Sciatic nerve (tissue), 2 donors: ENCODE measurements around the gene AKAP8L. TPM values are rescaled to one million over a fixed set of nuclear protein-coding genes. Genes with fewer than 3 reads are reported as not detected.

ENCODE experiments used
- ATAC-seq: fragments of 200-7000 bp; cut with Tn5 transposase; one replicate; pipeline ENCODE4 v1.9.1; 2020; ENCODE audit warnings: mild to moderate bottlenecking, moderate library complexity
- DNase-seq: peaks from one replicate; pipeline ENCODE4 v3.0.0-alpha.2; 2020; ENCODE audit warnings: low spot score
- intact Hi-C: fragments of 100-400 bp; cut with DNase I; formaldehyde crosslinking; loops from one replicate; pipeline ENCODE4 v1.14.2; 2022
- total RNA-seq: library from RNA; stranded (reverse); fragmentation: NEBNext Ultra II Directional; extraction: Animal tissue kit (Norgen Biotek cat#: 25700); gene quantifications from one replicate; pipeline ENCODE4 v1.2.1, GENCODE V29; 2021
- donor health status: DM: no; HTN: no; CAD: no.
- donor health status: DM: no; HTN: no; CAD: no.

AKAP8L gene
- total RNA-seq, 1 donor from 2014 or later, result 109 TPM

- DNase-seq, result no peak
- intact Hi-C loops, result no loop called here
These were observed 18.8 kb upstream of the AKAP8L start for GRCh38 chr19:15437355-15438123.

DNA sequence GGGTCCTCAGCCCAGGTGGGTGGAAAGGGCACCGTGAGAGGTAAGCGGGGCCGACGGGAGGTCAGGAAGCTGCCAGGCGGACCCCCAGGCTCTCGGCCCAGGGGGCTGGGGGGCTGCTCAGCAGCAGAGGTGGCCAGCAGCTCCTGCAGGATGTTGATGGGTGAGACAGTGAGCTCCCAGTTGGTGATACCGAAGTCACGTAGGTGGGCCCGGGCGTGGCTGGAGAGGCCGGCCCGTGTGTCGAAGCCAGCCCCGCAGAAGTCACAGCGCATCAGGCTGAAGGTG is 18.0 kb upstream of the AKAP8L start:
- DNase-seq (no peak), ATAC-seq (no peak)
- intact Hi-C loops, result no loop called here

More at GRCh38 chr19:15437355-15438123, 18.8 kb upstream of the AKAP8L start:
- ATAC-seq, result no peak

DNA sequence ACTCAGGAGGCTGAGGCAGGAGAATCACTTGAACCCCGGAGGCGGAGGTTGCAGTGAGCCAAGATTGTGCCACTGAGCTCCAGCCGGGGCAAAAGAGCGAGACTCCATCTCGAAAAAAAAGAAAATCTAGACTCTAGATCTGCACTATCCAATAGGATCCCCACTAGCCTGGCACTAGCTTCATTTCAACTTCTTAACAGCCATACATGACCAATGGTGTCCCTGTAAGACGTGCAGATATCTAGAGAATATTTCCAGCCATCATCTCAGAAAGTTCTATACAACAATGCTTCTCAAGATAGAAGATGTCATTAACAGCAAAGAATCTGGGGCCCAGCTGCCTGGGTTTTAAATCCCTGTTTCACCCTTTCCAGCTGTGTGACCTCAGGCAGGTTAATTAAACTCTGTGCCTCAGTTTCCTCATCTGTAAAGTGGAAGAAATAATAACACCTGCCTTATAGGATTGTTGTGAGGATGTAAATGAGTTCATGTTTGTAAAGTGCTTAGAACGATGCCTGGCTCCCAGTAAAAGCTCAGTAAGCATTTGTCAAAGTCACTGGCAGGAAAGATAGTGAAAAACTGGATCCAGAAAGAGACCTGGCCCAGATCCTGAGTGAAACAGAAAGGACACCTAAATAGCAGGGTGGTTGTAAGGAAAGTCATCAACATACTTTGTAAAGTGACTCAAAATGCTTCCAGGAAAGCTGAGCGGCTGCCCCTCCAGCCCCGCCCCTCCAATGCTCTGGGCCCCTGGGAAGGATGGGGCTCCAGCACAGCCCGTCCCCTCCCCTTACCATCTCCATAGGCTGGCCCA is 17.4 kb upstream of the AKAP8L start:
- DNase-seq (no peak), ATAC-seq (no peak)
- intact Hi-C loops, result no loop called here

DNA sequence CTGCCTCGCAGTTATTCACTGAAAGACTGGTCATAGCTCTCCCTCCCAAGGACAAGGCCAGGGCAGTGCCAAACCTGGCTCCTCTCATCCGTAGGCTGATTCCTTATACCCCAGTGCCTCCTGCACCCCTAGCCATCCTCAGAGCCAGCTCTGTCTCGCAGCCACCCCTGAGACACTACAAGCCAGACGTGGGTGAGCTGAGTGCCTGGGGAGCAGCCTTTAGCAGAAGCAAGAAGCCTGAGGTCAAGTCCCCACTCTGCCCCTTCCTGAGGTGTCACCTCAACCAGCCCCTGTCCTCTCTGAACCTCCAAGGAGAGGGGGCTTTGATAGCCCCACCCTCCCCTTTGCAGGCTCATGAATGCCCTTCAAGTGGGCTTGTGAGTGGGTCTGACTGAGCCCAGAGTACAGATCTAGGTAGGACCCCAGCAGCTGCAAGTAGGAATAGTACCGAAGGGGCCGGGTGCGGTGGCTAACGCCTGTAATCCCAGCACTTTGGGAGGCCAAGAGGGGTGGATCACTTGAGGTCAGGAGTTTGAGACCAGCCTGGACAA is 14.8 kb upstream of the AKAP8L start:
- ATAC-seq (peak; percentile 21), DNase-seq (no peak)
- intact Hi-C loops, result no loop called here

GRCh38 chr19:15432629-15433518 is 14.1 kb upstream of the AKAP8L start:
- peak; percentile 92 for ATAC-seq
- DNase-seq, result peak; percentile 95
- intact Hi-C loops, result no loop called here

GRCh38 chr19:15432018-15432494 is 13.3 kb upstream of the AKAP8L start:
- intact Hi-C loops, result no loop called here
- no peak for DNase-seq
- no peak for ATAC-seq

GRCh38 chr19:15431396-15432017 is 12.7 kb upstream of the AKAP8L start:
- intact Hi-C loops, result no loop called here
- DNase-seq (no peak), ATAC-seq (no peak)

- DNase-seq (no peak), ATAC-seq (no peak)
- intact Hi-C loops, result no loop called here
These were observed 11.8 kb upstream of the AKAP8L start for GRCh38 chr19:15430526-15431120.

DNA sequence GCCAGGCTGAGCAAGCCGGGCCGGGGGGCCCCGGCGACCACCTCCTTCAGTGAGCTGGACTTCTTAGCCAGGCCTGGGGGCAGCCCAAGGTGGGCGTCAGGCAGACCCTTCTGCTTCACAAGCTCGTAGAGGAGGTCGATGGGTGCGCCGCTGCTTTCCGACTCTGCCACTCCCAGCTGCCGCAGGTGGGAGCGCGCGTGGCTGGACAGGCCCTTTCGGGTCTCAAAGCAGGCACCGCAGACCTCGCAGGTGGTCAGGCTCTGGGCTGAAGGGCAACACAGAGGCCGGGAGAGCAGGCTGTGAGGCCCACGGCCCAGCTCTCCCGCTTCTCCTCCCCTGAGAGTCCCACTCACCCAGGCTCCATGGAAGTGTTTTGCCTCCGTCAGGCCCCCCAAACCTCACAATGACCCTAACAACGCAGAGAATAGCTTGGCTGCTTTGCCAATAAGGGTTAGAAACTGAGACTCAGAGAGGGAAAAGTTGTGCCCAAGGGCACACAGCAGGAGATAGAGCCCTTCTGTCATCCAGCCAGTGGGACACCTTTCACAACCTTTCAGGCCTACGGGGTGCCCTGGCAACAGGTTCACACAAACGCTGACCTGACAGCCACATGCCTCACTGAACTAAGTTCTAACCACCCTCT is 11.2 kb upstream of the AKAP8L start:
- intact Hi-C loops, result no loop called here
- ATAC-seq (no peak), DNase-seq (no peak)

GRCh38 chr19:15428956-15429824 is 10.4 kb upstream of the AKAP8L start:
- intact Hi-C loops, result no loop called here
- ATAC-seq (no peak), DNase-seq (no peak)

DNA sequence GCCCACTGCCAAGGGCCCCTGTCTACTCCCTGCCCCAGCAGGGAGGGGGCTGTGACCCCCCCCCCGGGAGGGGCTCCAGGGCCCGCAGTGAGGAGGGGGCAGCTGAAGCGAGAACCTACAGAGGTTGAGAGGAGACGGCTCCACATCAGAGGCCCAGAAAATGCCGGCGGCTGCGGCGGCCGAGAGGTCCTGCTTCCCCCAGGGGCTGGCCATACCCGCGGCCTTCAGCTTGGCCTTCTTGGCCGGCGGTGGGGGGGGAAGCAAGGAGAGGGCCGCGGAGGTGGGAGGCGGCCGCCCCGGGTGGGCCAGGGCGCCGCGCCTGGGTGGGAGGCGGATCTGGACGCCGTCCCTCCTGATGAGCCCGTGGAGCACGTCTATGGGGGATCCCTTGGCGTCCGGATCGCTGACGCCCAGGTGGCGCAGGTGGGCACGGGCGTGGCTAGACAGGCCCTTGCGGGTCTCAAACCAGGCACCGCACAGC is 9.2 kb upstream of the AKAP8L start:
- DNase-seq (no peak), ATAC-seq (no peak)
- intact Hi-C loops, result no loop called here

DNA sequence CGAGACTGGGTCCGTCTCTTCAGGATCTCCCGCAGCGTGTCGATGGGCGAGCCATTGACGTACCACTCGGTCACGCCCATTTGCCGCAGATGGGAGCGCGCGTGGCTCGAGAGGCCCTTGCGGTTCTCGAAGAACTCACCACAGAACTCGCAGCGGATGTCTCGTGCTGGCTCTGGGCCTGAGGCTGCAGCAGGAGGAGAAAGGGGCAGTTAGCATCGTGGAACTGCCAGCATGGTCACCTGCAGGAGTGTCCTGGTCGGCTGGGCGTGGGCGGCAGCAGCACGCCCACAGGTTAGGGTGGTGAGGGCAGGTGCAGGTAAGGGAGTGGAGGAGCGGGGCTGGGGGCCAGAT is 8.5 kb upstream of the AKAP8L start:
- intact Hi-C loops, result no loop called here
- ATAC-seq (no peak), DNase-seq (no peak)

DNA sequence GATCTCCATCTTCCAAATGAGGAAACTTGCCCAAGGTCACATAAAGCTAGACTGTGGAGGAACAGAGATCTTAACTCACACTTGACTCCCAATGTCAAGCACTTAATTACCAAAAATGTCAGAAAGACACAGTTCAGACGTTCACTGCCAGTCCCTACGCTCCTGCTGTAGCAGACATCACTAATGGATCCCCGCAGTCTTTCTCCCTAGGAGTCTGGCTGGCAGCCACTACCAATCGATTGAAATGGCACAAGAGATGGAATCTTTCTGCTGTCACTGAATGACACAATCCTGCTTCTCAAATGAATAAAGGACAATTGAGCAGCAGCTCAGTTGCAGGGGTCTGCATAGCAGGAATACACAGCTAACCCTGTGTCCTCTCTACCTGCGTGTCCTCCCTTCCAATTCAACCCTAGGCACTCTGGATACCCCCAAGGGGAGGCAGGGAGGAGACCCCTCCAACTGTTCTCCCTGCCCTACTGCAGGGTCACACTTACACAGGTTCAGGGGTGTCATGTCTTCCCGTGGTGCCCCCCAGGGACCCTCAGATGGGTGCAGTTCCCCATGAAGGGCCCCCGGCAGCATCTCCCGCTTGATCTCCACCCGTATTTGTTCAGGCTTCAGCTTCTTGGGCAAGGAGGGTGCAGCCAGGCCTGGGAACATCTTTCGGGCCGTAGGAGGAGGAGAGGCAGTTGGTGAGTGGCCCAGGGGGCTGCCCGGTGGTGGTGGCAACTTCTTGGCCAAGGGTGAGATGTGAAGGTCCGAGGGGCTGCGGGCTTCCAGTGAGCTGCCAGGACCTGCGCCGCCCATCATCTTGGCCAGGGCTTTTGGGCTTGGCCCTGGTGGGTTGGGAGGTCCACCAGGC is 7.9 kb upstream of the AKAP8L start:
- intact Hi-C loops, result no loop called here
- ATAC-seq (no peak), DNase-seq (no peak)

- intact Hi-C loops, result no loop called here
- ATAC-seq (no peak), DNase-seq (no peak)
These were observed 6.6 kb upstream of the AKAP8L start for GRCh38 chr19:15425321-15425950.

DNA sequence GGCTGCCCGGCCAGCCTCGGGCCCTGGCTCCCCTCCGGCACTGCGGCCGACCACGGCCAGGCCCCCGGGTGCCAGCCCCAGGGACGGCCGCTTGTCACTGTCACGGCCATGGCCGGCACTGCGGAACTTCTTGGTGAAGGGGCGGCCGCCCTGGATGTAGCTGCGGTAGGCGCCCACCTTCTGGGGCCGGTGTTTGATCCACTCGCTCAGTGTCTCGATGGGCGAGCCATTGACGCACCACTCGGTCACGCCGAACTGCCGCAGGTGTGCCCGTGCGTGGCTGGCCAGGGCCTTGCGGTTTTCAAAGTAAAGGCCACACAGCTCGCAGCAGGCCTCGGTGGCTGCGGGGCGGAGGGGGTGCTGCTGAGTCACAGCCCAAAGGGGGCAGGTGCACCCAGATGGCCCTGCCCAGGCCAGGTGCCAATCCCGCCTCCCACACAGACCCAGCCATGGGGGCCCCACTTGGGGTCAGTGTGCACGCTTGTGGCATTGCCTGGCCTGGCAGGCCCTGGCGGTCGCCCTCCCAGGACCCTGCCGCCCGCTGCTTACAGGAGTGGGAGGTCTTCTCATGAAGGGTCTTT is 6.0 kb upstream of the AKAP8L start:
- intact Hi-C loops, result no loop called here
- DNase-seq (no peak), ATAC-seq (no peak)
